H1 (cell line): ENCODE results near the gene RAB34. TPM values are rescaled to one million over a fixed set of nuclear protein-coding genes. Genes with fewer than 3 reads are reported as not detected.

Experiments used
- JUND ChIP-seq: IDR thresholded peaks from 2 replicates; pipeline ENCODE4 v1.6.1; 2011; ENCODE audit warnings: mild to moderate bottlenecking, improper control_type of control experiment, low read length
- KDM1A ChIP-seq: fragments of 200-600, 300-600 bp; sonication (generic); IDR thresholded peaks from 2 replicates; pipeline ENCODE4 v1.7.1; 2016; ENCODE audit warnings: mild to moderate bottlenecking, low read length, borderline replicate concordance
- NRF1 ChIP-seq: IDR thresholded peaks from 2 replicates; pipeline ENCODE4 v1.6.1; 2011; ENCODE audit warnings: mild to moderate bottlenecking, low read depth, low read length, improper control_type of control experiment
- SIX5 ChIP-seq: IDR thresholded peaks from 2 replicates; pipeline ENCODE4 v1.6.1; 2011; ENCODE audit warnings: mild to moderate bottlenecking, low read depth, low read length
- SUZ12 ChIP-seq: fragments of 200-600 bp; sonication (generic); IDR thresholded peaks from 2 replicates; pipeline ENCODE4 v1.6.1; 2012; ENCODE audit warnings: mild to moderate bottlenecking, inconsistent platforms, low read length, moderate library complexity, mixed read lengths
- polyA plus RNA-seq, 7 experiments: library from polyadenylated mRNA; depleted of rRNA in 3 of 7; stranded (reverse) in 5 of 7; unstranded in 2 of 7; fragments of >200 nt in 5 of 7; fragments of 200-250 nt in 2 of 7; gene quantifications; 1 replicate in 5 of 7; 2 replicates in 1 of 7; 4 replicates in 1 of 7; pipeline versions ENCODE4 v1.2.1 to v1.2.3, GENCODE V29; 2011 to 2013; ENCODE audit warnings: missing spikeins in 2 of 7, mixed read lengths in 2 of 7
- total RNA-seq: library from RNA; stranded (reverse); fragmentation: NEBNext Ultra II Directional; extraction: Animal tissue kit (Norgen Biotek cat#: 25700); gene quantifications from 2 replicates; pipeline ENCODE4 v1.2.1, GENCODE V29; 2021
- TF ChIP-seq, protein P1 (sequence below), 3 experiments: IDR thresholded peaks; 1 replicate in 2 of 3; 2 replicates in 1 of 3; pipeline versions ENCODE4 v1.5.1 to v1.6.1; 2011; ENCODE audit warnings: low read length in 3 of 3, mild to moderate bottlenecking in 3 of 3, inconsistent platforms in 2 of 3, low read depth in 1 of 3, moderate library complexity in 1 of 3; ENCODE audit not compliant: insufficient read depth in 1 of 3; ENCODE audit errors: control extremely low read depth in 1 of 3

RAB34 gene
- total and polyA plus RNA-seq, 2 of the 8 experiments (the other 6 are each of a cell fraction or from before 2014, with no cell fraction given), result 237 to 305 TPM

- TF ChIP-seq KDM1A (no peak), SIX5 (no peak), JUND (no peak), NRF1 (no peak), SUZ12 (no peak)
- TF ChIP-seq, protein P1, sequence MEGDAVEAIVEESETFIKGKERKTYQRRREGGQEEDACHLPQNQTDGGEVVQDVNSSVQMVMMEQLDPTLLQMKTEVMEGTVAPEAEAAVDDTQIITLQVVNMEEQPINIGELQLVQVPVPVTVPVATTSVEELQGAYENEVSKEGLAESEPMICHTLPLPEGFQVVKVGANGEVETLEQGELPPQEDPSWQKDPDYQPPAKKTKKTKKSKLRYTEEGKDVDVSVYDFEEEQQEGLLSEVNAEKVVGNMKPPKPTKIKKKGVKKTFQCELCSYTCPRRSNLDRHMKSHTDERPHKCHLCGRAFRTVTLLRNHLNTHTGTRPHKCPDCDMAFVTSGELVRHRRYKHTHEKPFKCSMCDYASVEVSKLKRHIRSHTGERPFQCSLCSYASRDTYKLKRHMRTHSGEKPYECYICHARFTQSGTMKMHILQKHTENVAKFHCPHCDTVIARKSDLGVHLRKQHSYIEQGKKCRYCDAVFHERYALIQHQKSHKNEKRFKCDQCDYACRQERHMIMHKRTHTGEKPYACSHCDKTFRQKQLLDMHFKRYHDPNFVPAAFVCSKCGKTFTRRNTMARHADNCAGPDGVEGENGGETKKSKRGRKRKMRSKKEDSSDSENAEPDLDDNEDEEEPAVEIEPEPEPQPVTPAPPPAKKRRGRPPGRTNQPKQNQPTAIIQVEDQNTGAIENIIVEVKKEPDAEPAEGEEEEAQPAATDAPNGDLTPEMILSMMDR (IDR thresholded peaks at IDR 0.05; ENCODE audit: control extremely low read depth in 1 of 3, insufficient read depth in 1 of 3, low read depth in 1 of 3, low read length in 3 of 3), result no peak
Measured at GRCh38 chr17:28749516-28750177, 32.0 kb upstream of the RAB34 start (continued).
